ENCODE results near the gene NRF1. TPM values are rescaled to one million over a fixed set of nuclear protein-coding genes. Genes with fewer than 3 reads are reported as not detected.

NRF1 gene
- total RNA-seq, 1 experiment from 2014 or later, result 14.0 TPM

- ATAC-seq, result peak; percentile 94
- in situ Hi-C loops (cut with HindIII; ENCODE audit: low pct_unique_long_range_greater_than_20kb, low sequenced_read_pairs) (no loop called here), intact Hi-C loops (cut with micrococcal nuclease; ENCODE audit: unreplicated experiment) (no loop called here)
- no TSS peak for BruUV-seq (replicated peaks)
- peak; percentile 38 for DNase-seq (ENCODE audit: low read depth, low spot score)
- POLR2A ChIA-PET, result no interaction called here
- CTCF ChIA-PET, result interaction anchor here (0.6 kb wide), 1 partner anchor 41 kb away, joined by 4 read pairs; no protein-coding TSS in a partner anchor
- H3K4me3 ChIP-seq (ENCODE audit: low read depth in 2 of 2, low read length in 2 of 2), result peak overlapping the region; percentile 73 to 85
- no peaks in the 10 kb centered on the region for H3K36me3 ChIP-seq (ENCODE audit: control insufficient read depth, insufficient read depth, low read length)
- H3K4me1 ChIP-seq (ENCODE audit: control insufficient read depth, insufficient read depth, low read length), result peaks cover 9% of the 10 kb centered on the region; the same call in 1 of the 2 replicates
- peak overlapping the region; percentile 69 for H3K27ac ChIP-seq (ENCODE audit: low read length)
- H3K27me3 ChIP-seq (ENCODE audit: control insufficient read depth, insufficient read depth, low read length), result no peaks in the 10 kb centered on the region
- no peaks in the 10 kb centered on the region for H3K9me3 ChIP-seq (ENCODE audit: control insufficient read depth, insufficient read depth, low read depth, low read length)
- TF ChIP-seq POLR2AphosphoS5 (IDR thresholded peaks at IDR 0.05; ENCODE audit: low read depth, low read length) (peak; percentile 56; the same call in 1 of the 2 replicates), REST (IDR thresholded peaks at IDR 0.05; ENCODE audit: insufficient read depth in 1 of 2, low read depth in 2 of 2, low read length in 1 of 2) (0 out of 4 replicates have a peak, but pooled peaks of 1 of the 2 experiments have one; percentile 21), TCF7L2 (IDR thresholded peaks at IDR 0.05; ENCODE audit: low read depth, low read length) (no peak), SIN3A (IDR thresholded peaks at IDR 0.05; ENCODE audit: borderline replicate concordance, insufficient read depth, low read depth, low read length) (no peak; the same call in 1 of the 2 replicates), CTCF (IDR thresholded peaks at IDR 0.05) (no peak)
Measured at GRCh38 chr7:129780257-129780973, 168.9 kb downstream of the NRF1 start.

GRCh38 chr7:129780974-129781927, 169.7 kb downstream of the NRF1 start:
- in situ Hi-C loops (cut with HindIII; ENCODE audit: low pct_unique_long_range_greater_than_20kb, low sequenced_read_pairs) (no loop called here), intact Hi-C loops (cut with micrococcal nuclease; ENCODE audit: unreplicated experiment) (no loop called here)
- no peaks in the 10 kb centered on the region for H3K36me3 ChIP-seq (ENCODE audit: control insufficient read depth, insufficient read depth, low read length)
- CTCF ChIA-PET, result interaction anchor here (0.6 kb wide), 1 partner anchor 40 kb away, joined by 4 read pairs; no protein-coding TSS in a partner anchor
- TF ChIP-seq TCF7L2 (IDR thresholded peaks at IDR 0.05; ENCODE audit: low read depth, low read length), result no peak
- no peak for TF ChIP-seq POLR2AphosphoS5 (IDR thresholded peaks at IDR 0.05; ENCODE audit: low read depth, low read length)
- TF ChIP-seq SIN3A (IDR thresholded peaks at IDR 0.05; ENCODE audit: borderline replicate concordance, insufficient read depth, low read depth, low read length), result no peak
- TF ChIP-seq CTCF (IDR thresholded peaks at IDR 0.05), result no peak
- TF ChIP-seq REST (IDR thresholded peaks at IDR 0.05; ENCODE audit: insufficient read depth in 1 of 2, low read depth in 2 of 2, low read length in 1 of 2), result no peak
- H3K4me3 ChIP-seq (ENCODE audit: low read depth in 2 of 2, low read length in 2 of 2), result peak overlapping the region; percentile 73 to 85
- H3K9me3 ChIP-seq (ENCODE audit: control insufficient read depth, insufficient read depth, low read depth, low read length), result no peaks in the 10 kb centered on the region
- ATAC-seq, result peak; percentile 17
- H3K27me3 ChIP-seq (ENCODE audit: control insufficient read depth, insufficient read depth, low read length), result no peaks in the 10 kb centered on the region
- POLR2A ChIA-PET, result no interaction called here
- peak overlapping the region; percentile 83 for H3K27ac ChIP-seq (ENCODE audit: low read length)
- no peak for DNase-seq (ENCODE audit: low read depth, low spot score)
- BruUV-seq (replicated peaks), result no TSS peak
- H3K4me1 ChIP-seq (ENCODE audit: control insufficient read depth, insufficient read depth, low read length), result peaks cover 9% of the 10 kb centered on the region; the same call in 1 of the 2 replicates
